OCI-LY1 (cell line): Measurements from ENCODE around the gene CSNK1G2.

ENCODE experiments used
- H2AFZ ChIP-seq: fragments of 200-600 bp; sonication (generic), shearing (Covaris generic); 2 replicates; pipeline ENCODE4 v1.6.0; 2014; ENCODE audit warnings: antibody characterized with exemption, mild to moderate bottlenecking, low read length
- H3F3A ChIP-seq: fragments of 200-600 bp; sonication (generic), shearing (Covaris generic); 2 replicates; pipeline ENCODE4 v1.6.0; 2014; ENCODE audit warnings: mild to moderate bottlenecking, antibody characterized with exemption, low read length, moderate library complexity; ENCODE audit not compliant: insufficient read depth
- H3K27ac ChIP-seq: fragments of 200-600 bp; sonication (generic); 2 replicates; pipeline ENCODE4 v1.5.1; 2014; ENCODE audit warnings: low read length, mixed run types, mild to moderate bottlenecking, low read depth; ENCODE audit not compliant: poor library complexity, severe bottlenecking
- H3K27me3 ChIP-seq: fragments of 200-600 bp; sonication (generic); 2 replicates; pipeline ENCODE4 v1.6.0; 2014; ENCODE audit warnings: antibody characterized with exemption, mild to moderate bottlenecking, low read length, moderate library complexity; ENCODE audit not compliant: insufficient read depth
- H3K36me3 ChIP-seq: fragments of 200-600 bp; sonication (generic); 2 replicates; pipeline ENCODE4 v1.6.1; 2014; ENCODE audit warnings: mild to moderate bottlenecking, antibody characterized with exemption, low read length, moderate library complexity, mixed read lengths; ENCODE audit not compliant: insufficient read depth
- H3K4me1 ChIP-seq: fragments of 200-600 bp; sonication (generic); 2 replicates; pipeline ENCODE4 v1.5.1; 2014; ENCODE audit warnings: mild to moderate bottlenecking, low read length, moderate library complexity; ENCODE audit not compliant: insufficient read depth, severe bottlenecking
- H3K4me2 ChIP-seq: fragments of 200-600 bp; sonication (generic), shearing (Covaris generic); 2 replicates; pipeline ENCODE4 v1.6.1; 2014; ENCODE audit warnings: low read length
- H3K4me3 ChIP-seq: fragments of 200-600 bp; sonication (generic); 2 replicates; pipeline ENCODE4 v1.5.1; 2014; ENCODE audit warnings: low read length, low read depth, mild to moderate bottlenecking, mixed read lengths; ENCODE audit not compliant: poor library complexity, severe bottlenecking
- H3K79me2 ChIP-seq: fragments of 200-600 bp; shearing (Covaris generic); 2 replicates; pipeline ENCODE4 v1.6.1; 2016; ENCODE audit warnings: mixed run types, low read length, mixed read lengths; ENCODE audit not compliant: insufficient read depth
- H3K9ac ChIP-seq: fragments of 200-600 bp; sonication (generic), shearing (Covaris generic); 2 replicates; pipeline ENCODE4 v1.6.1; 2014; ENCODE audit warnings: mild to moderate bottlenecking, low read length, mixed read lengths
- H3K9me2 ChIP-seq: fragments of 200-600 bp; sonication (generic), shearing (Covaris generic); 2 replicates; pipeline ENCODE4 v1.6.1; 2014; ENCODE audit warnings: low read depth, mild to moderate bottlenecking, low read length, mixed read lengths
- H3K9me3 ChIP-seq: fragments of 200-600 bp; shearing (Covaris generic); 2 replicates; pipeline ENCODE4 v1.6.1; 2014; ENCODE audit warnings: low read length, mixed read lengths
- H4K20me1 ChIP-seq: fragments of 200-600 bp; sonication (generic), shearing (Covaris generic); 2 replicates; pipeline ENCODE4 v1.6.0; 2016; ENCODE audit warnings: mild to moderate bottlenecking, low read length; ENCODE audit not compliant: insufficient read depth
- CTCF ChIP-seq: fragments of 200-600 bp; sonication (generic), shearing (Covaris generic); IDR thresholded peaks from 2 replicates; pipeline ENCODE4 v1.5.1; 2017; ENCODE audit warnings: mild to moderate bottlenecking, antibody characterized with exemption, low read length, moderate library complexity, mixed read lengths
- EZH2 ChIP-seq: fragments of 200-600 bp; sonication (generic), shearing (Covaris generic); IDR thresholded peaks from 2 replicates; pipeline ENCODE4 v1.8.0; 2017; ENCODE audit warnings: borderline replicate concordance, mixed run types, mild to moderate bottlenecking, antibody characterized with exemption, low read length, moderate library complexity, mixed read lengths

CSNK1G2 gene

GRCh38 chr19:1905110-1905862, 35.7 kb upstream of the CSNK1G2 start, which contains the start of the genes ADAT3 and SCAMP4:
Gene ADAT3 (plus strand): TSS chr19:1905399. CDS start chr19:1912048, 6,649 bp downstream.
Gene SCAMP4 (plus strand): TSS chr19:1905399. CDS start chr19:1915020, 9,621 bp downstream.
- peak within 1 kb of the TSS; percentile 63 for H3K4me3 ChIP-seq
- H4K20me1 ChIP-seq = no peaks in the 10 kb centered on the region
- peaks cover 30% of the 10 kb centered on the region for H3K79me2 ChIP-seq
- H3K4me1 ChIP-seq = peaks cover 60% of the 10 kb centered on the region
- no peaks in the 10 kb centered on the region for H3K9me3 ChIP-seq
- no peaks in the 10 kb centered on the region for H3K36me3 ChIP-seq
- H3K9ac ChIP-seq = peak within 1 kb of the TSS; percentile 64
- H3K9me2 ChIP-seq = no peaks in the 10 kb centered on the region
- no peak within 1 kb of the TSS for H2AFZ ChIP-seq
- no peaks in the 10 kb centered on the region for H3K27me3 ChIP-seq
- peak within 1 kb of the TSS; percentile 89 for H3K27ac ChIP-seq
- H3K4me2 ChIP-seq = peak within 1 kb of the TSS; percentile 99
- TF ChIP-seq EZH2 (no peak), CTCF (no peak)
- H3F3A ChIP-seq = peaks cover 3% of the 10 kb centered on the region; the same call in 1 of the 2 replicates

GRCh38 chr19:1905863-1906375, 35.1 kb upstream of the CSNK1G2 start:
- Histone ChIP-seq H3K27ac (peak overlapping the region; percentile 50), H3K36me3 (no peaks in the 10 kb centered on the region), H3K9me2 (no peaks in the 10 kb centered on the region), H3K4me1 (peaks cover 60% of the 10 kb centered on the region), H3K27me3 (no peaks in the 10 kb centered on the region), H2AFZ (no peak overlapping the region), H4K20me1 (no peaks in the 10 kb centered on the region), H3F3A (peaks cover 3% of the 10 kb centered on the region; the same call in 1 of the 2 replicates), H3K4me3 (peak overlapping the region; percentile 63), H3K9me3 (no peaks in the 10 kb centered on the region), H3K4me2 (peak overlapping the region; percentile 99), H3K79me2 (peaks cover 32% of the 10 kb centered on the region), H3K9ac (peak overlapping the region; percentile 64)
- TF ChIP-seq EZH2 (no peak), CTCF (no peak)

GRCh38 chr19:1906985-1907562, 33.9 kb upstream of the CSNK1G2 start:
- peaks cover 32% of the 10 kb centered on the region for H3K79me2 ChIP-seq

More at GRCh38 chr19:1906985-1907562, 33.9 kb upstream of the CSNK1G2 start:
- H3K36me3 ChIP-seq = 0 out of 2 replicates have a peak, but pooled peaks cover 3% of the 10 kb centered on the region
- H3K4me2 ChIP-seq = peak overlapping the region; percentile 73
- no peaks in the 10 kb centered on the region for H3K9me3 ChIP-seq
- TF ChIP-seq EZH2 (no peak), CTCF (no peak)
- H3K9ac ChIP-seq = peak overlapping the region; percentile 66; the same call in 1 of the 2 replicates
- peaks cover 60% of the 10 kb centered on the region for H3K4me1 ChIP-seq
- no peaks in the 10 kb centered on the region for H4K20me1 ChIP-seq
- H3K9me2 ChIP-seq = no peaks in the 10 kb centered on the region
- no peaks in the 10 kb centered on the region for H3K27me3 ChIP-seq
- H3K27ac ChIP-seq = peak overlapping the region; percentile 68
- no peak overlapping the region for H2AFZ ChIP-seq
- H3K4me3 ChIP-seq = peak overlapping the region; percentile 54
- H3F3A ChIP-seq = peaks cover 3% of the 10 kb centered on the region; the same call in 1 of the 2 replicates
